ENCODE results near the gene ST6GALNAC3.
A peak's percentile ranks its signal among the peaks of the same experiment; 100 is the strongest.
"Not testable (repeated sequence)": the region's sequence is repeated elsewhere in the genome, so short reads cannot be mapped to it uniquely, and the experiment has no call there.

Gene ST6GALNAC3

DNA sequence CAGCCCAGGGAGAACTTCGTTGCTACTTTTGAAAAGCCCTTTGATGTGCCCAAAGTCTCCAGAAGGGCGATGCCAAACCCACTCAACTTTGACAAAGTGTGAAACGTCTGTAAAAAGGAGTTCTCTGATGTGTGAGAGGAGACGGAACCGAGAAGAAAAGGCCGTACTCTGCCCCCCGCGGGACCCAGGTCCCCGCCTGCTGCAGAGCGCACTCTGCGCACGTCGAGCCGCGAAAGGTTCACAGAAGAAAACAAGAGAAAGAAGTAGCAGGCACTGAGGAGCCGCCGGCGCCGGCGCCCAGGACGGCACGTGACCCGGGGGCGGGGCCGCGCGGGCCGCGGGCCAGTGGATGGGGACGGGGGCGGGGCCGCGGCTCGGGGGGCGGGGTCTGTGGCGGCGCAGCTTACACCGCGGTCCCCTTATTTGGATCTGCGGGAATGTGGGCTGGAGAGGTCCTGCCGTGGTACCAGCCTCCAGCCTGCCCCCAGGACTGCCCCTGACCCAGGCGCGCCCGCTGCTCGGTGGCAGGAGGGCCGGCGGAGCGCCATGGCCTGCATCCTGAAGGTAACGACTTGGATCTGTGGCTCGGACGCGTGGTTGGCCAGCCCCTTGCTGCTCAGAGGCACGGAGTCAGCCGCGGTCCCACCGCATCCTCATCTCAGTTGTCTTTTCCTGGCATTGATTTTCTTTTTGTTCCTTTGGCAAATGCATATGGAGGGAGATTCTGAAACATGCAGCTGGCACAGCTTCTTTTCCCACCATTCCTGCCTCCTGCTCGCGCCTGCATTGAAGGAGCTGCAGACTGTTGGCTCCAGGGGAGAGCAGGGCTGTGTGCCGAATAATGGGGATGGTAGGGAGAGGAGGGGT, at the start of gene ST6GALNAC3:
Gene ST6GALNAC3, plus strand, starts transcription at position 426 of the 867 bp plus-strand sequence.
- DNase-seq, result peak; percentile 1

GRCh38 chr1:76027341-76027740, 47.2 kb upstream of the ST6GALNAC3 start:
- no peak for DNase-seq

- DNase-seq, result no peak
These were observed 45.2 kb upstream of the ST6GALNAC3 start for GRCh38 chr1:76029331-76029730.

DNA sequence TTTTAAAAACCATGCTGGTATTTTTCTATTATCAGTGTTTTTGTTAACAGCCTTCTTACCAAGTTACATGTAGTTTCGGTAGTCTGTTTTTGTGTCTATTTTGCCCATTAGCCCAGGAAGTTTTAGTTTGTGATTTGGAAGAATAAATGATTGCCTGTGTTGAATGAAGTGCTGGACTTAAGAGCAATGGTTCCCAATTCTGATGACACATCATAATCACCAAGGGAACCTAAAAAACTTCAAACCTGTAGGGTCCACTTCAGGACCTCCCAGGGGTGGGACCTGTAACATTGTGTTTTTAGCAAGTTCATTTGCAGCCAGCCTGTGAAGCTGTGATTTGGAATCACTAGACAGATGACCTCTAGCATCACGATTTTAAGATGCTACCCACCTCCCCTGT, 43.0 kb upstream of the ST6GALNAC3 start:
- DNase-seq, result no peak

DNA sequence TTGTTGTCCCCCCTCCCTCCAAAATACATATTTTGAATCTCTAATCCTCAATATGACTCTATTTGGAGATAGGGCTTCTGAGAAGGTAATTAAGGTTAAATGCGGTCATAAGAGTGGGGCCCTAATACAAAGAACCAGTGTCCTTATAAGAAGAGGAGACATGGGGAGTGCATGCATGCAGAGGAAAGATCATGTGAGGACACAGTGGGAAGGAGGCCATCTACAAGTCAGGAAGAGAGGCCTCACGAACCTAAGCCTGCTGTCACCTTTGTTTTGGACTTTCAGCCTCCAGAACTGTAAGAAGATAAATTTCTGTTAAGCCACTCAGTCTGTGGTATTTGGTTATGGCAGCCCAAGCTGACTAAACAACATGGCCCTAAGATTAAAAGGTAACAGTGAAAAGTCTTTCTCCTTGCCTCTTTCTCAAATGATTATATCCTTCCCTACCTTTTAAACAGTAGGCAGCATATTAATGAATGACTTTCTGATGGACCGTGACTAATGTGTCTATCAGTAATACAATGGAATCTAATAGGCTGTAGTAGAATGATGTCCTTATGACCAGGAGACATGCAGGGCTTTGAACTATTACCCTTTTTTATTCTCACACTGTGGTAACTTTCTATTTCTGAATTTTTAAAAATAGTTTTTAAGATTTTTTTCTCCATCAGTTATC, 40.6 kb upstream of the ST6GALNAC3 start:
- no peak for DNase-seq

- DNase-seq, result no peak
These were observed 39.5 kb upstream of the ST6GALNAC3 start for GRCh38 chr1:76035053-76035452.

GRCh38 chr1:76037324-76037723, 37.2 kb upstream of the ST6GALNAC3 start:
- DNase-seq, result no peak

DNA sequence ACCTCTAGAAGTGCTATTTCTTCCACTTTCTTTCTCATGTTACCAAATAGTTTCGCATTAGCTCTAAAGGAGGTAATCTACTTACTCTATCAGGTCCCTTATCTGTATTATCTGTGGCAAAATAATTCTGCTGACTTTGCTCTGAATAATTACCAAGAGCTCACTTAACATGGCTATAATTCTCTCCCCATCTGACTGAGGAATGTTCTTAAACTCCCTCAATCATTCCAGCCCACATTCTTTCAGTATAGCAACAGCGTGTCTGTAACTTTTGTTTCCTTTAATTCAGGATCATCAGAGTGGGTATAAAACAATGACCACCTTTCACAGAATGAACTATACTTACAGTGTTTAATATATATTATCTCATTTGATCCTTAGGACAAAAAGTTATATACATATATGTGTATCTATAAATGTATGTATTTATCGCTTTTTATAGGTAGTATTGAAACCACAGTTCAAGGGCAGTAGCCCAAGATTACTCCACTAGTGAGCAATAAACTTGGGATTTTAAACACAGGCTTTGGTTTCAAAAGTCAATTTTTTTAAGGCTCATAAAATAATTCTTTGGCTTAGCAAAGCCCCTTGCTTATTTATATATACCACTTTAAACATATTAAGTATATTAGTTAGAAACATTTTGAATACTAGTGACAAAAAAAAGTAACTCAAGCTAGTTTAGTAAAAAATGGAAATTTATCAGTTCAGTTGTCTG, 36.1 kb upstream of the ST6GALNAC3 start:
- no peak for DNase-seq

DNA sequence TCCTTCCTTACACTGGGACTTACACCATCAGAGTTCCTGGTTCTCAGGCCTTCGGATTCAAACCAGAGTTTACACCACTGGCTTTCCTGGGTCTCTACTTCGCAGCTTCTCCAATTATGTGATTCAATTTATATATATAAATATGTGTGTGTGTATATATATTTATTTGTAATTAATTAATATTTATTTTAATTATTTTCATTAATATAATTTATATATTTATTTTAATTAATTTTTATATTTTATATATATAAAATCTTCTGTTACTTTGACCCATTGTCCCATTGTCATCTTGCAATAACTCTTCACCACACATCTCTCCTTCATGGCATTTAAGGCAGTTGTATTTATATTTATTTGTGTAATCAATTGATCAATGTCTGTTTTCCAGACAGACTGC, 28.4 kb upstream of the ST6GALNAC3 start:
- DNase-seq, result no peak

DNA sequence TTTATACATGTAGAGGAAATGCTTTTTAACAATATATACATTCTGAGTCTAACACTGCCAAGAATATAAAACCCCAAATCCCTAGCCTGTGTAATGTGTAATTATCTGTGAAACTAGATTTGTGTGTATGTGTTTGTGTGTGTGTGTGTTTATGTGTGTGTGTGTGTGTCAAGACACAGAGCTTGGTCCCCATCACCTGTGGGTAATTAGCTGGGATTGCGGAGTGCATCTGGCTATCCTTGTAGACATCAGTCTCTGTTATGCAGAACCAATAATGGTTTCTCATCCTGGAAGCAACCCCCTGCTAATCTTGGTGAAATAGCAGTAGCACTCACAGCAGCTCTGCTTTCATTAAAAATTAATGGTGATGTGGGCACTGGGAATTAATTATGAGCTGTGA, 26.3 kb upstream of the ST6GALNAC3 start:
- DNase-seq, result no peak

- DNase-seq, result no peak
These were observed 25.6 kb upstream of the ST6GALNAC3 start for GRCh38 chr1:76048926-76049325.

- no peak for DNase-seq
These were observed 25.0 kb upstream of the ST6GALNAC3 start for GRCh38 chr1:76049498-76049897.

DNA sequence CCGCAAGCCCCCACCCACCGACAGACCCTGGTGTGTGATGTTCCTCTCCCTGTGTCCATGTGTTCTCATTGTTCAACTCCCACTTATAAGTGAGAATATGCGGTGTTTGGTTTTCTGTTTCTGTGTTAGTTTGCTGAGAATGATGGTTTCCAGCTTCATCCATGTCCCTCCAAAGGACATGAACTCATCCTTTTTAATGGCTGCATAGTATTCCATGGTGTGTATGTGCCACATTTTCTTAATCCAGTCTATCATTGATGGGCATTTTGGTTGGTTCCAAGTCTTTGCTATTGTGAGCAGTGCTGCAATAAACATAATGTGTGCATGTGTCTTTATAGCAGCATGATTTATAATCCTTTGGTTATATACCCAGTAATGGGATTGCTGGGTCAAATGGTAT, 24.5 kb upstream of the ST6GALNAC3 start:
- DNase-seq, result not testable (repeated sequence)

DNA sequence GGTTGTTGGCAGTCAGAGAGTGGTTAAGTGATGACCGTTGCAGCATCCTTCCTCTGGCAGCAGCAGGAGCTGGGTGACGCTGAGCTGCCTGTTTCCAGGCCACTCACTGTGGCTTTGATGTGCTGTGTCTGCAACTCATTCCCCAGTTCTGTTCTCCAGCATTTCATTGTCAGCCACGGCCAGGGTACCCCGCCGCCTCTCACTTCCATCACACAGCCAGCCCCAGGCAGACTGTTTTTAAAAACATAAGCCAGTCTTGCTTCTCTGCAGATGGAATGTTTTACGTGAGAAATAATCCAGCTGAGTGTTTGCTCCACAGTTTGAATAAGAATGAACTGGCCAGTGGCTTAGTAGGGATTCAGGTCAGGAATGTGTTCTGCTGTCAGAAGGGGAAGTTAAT, 21.5 kb upstream of the ST6GALNAC3 start:
- no peak for DNase-seq

GRCh38 chr1:76054359-76054758, 20.2 kb upstream of the ST6GALNAC3 start:
- no peak for DNase-seq

GRCh38 chr1:76055987-76056386, 18.6 kb upstream of the ST6GALNAC3 start:
- no peak for DNase-seq

DNA sequence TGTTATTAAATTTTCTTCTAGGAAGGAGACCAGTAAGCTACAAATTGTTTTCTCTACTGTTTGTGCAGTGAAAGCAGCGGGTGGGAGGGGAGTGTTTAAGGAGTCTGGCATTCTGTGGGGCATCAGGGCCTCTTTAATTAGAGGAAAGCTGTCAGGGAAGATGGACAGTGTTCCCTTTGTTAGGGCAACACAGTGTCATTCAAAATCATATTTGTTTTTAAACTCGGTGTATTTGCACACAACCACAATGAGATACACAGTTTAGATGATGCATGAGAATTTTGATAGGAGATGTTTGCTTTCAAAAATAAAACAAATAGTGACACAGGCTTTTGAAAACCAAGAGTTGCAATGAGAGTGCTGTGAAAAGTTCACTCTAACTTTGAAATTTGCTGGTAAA, 15.1 kb upstream of the ST6GALNAC3 start:
- DNase-seq, result no peak

GRCh38 chr1:76065270-76065669, 9.3 kb upstream of the ST6GALNAC3 start:
- no peak for DNase-seq

DNA sequence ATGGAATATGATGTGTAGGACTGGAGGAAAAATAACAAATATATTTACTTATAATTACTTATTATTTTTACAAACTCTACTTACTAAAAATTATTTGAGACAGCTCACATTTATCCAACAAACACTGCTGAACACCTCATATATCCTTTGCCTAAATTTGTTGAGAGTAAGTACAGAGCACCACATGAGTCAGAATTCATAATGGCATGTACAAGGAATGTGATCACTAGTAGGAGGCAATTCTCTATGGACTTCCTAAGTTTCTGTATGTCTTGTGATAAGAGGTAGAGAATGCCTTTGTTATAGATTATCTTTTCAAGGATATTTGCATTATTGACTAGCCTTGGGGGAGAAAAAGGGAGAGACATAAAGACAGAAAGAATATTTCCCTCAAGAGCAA, 8.2 kb upstream of the ST6GALNAC3 start:
- DNase-seq, result no peak

DNA sequence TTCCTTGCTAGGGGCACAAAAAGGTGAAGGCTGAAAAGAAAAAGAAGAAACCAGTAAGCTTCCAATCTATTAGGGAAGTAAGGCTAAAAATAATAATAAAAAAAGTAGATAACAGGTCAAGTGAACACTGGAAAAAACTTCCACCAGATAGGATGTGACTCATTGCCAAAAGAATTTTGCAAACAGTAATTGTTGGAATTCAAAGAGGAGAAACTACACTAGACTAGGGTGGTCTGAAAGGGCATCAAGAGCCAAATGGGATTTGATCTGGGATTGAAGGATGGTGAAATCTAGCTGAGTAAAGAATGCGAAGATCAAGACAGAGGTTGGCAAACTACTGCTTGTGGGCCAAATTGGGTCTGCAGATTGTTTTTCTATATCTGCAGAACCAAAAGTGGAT, 6.0 kb upstream of the ST6GALNAC3 start:
- DNase-seq, result no peak

DNA sequence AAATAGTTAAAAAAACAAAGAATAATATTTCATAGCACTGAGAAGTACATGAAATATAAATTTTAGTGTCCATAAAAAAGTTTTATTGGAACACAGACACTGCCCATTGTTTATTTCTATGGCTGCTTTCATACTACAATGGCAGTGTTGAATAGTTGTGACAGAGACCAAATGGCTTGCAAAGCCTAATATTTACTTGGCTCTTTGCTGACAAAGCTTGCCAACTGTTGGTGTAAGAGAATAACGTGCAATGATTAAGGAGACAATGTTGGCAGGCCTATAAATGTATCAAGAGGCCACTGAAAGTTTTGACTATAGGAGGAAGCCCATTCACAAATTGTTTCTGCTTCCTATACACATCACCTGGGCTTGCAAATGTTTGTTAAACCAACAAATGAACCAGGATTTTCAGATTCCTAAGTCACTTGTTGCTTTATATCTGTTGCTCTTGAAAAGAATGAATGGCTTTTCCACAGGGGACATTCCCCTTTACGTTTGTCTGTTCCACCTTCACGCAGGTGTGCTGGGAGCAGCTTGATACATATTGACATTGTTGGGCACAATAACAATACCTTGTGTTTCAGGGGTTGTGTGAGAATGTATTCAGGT, 5.5 kb upstream of the ST6GALNAC3 start:
- DNase-seq, result no peak

DNA sequence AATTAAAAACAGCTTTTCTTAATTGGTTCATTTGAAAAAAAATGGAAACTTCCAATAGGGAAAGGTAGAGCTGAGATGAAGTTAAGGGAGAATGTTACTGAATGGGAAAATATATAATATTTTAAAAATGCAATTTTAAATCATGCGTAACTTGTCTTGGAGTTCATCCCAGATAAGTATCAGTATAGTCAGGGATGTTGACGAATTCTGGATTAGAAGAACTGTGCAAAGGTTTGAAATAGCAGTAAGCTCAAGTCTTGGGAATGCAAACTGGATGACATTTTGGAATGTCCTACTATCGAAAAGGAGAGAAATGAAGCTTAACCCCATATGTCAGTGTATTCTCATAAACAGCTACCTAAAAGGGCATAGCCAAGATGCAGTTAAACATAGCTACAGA, 4.0 kb upstream of the ST6GALNAC3 start:
- no peak for DNase-seq

- DNase-seq, result no peak
These were observed 1.1 kb upstream of the ST6GALNAC3 start for GRCh38 chr1:76073481-76073880.

- DNase-seq, result no peak
These were observed 593 bp downstream of the ST6GALNAC3 start for GRCh38 chr1:76075188-76075489.
